KG1 (cell line): Measurements from ENCODE around the gene TUB.

ENCODE experiments used
- DNase-seq: peaks from one replicate; lab custom pipeline; 2025; lab: John Stamatoyannopoulos, UW

The TUB gene

GRCh38 chr11:8108421-8108820, 27.4 kb downstream of the TUB start:
- DNase-seq = no peak

GRCh38 chr11:8109675-8110074, 28.7 kb downstream of the TUB start:
- no peak for DNase-seq

- no peak for DNase-seq
Measured at GRCh38 chr11:8110396-8110795, 29.4 kb downstream of the TUB start.

GRCh38 chr11:8111636-8112035, 30.6 kb downstream of the TUB start:
- DNase-seq = no peak

- no peak for DNase-seq
Measured at GRCh38 chr11:8122173-8122764, 41.3 kb downstream of the TUB start.

GRCh38 chr11:8126649-8127289, 45.8 kb downstream of the TUB start:
- DNase-seq = no peak

GRCh38 chr11:8127447-8127846, 46.4 kb downstream of the TUB start:
- no peak for DNase-seq

- DNase-seq = no peak
Measured at GRCh38 chr11:8138526-8138925, 57.5 kb downstream of the TUB start.

- DNase-seq = no peak
Measured at GRCh38 chr11:8149726-8150125, 68.7 kb downstream of the TUB start.
